Stimulated activated CD8-positive, alpha-beta memory T cell treated with anti-CD3 and anti-CD28 coated beads, Interleukin-2, amount 100 ng/mL, for 1 hour (primary cell): Measurements from ENCODE around the gene LMNTD2.

ENCODE experiments used
- DNase-seq, 2 donors: peaks; one replicate each; pipeline ENCODE4 v3.0.0-alpha.2; 2020; ENCODE audit warnings: low read depth in 2 of 2

LMNTD2 gene, protein sequence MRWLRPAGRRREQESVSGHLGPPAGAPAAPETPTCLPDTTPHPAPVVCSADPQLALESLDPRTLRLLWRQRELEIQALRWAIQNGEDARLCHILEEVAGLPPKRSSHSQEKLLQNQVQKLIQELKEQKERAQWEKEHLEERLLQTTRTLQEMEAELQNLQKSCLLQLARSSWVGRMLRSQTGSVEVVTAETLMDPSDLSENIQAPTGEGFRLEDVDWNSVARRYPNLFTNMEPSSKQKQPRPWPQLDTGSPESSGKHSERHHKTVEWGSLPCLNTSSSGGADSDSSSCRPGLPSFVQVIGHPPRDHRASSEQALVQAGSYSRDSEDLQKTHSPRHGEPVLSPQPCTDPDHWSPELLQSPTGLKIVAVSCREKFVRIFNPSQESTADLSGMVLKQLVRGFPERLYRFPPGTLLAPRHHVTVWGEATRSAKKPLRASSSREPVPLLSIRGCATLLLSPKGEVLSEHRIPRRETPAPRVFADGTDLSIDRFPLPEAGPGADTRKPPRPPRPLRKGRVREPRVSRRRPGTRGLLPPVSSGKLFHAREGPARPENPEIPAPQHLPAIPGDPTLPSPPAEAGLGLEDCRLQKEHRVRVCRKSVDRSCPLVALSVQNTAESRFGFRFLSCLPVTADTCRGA

DNA sequence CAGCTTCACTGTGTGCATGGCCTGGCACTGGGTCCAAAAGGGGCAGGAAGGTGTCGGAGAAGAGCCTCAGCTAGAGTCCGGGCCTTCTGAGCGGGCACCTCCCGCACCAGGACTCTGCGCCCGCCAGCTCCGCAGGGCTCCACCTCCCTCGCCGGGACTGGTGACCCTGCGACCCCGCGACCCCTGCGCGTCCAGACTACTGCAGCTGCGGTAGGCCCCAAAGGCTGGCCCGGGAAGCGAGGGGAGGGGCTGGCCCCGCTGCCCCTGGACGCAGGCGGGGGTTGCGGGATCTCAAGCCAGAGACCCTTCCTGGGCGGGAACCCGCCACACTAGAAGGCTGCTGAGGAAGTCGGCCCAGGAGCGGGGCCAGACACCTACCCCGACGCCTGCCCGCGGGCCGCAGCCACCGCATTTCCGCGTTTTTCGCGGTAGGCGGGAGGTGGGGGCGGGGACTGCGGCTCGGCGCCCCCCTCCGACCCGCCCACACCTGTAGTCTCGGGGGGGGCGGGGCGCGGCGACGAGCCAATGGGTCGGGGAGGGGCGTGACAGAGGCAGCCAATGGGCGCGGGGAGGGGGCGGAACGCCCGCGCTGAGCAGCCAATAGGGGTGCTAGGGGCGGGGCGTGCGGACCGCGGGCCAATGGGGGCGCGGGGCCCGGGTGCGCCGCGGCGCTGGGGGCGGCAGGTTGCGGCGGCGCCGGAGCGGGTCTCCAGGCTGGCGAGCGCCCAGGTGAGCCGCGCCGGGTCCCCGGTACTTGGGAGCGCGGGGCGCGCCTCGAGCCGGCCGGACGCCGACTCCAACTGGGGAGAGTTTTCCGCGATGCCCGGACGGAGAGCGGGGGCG, at the start of gene LMNTD2, which contains the start of gene RASSF7:
Gene LMNTD2, minus strand, starts transcription at position 434 of the 843 bp plus-strand sequence. Its CDS starts 22 bp downstream, at position 412.
Gene RASSF7, plus strand, starts transcription at position 666 of the 843 bp plus-strand sequence. CDS start 799 bp downstream, outside the sequence.
- DNase-seq, result peak; percentile 96 to 97

DNA sequence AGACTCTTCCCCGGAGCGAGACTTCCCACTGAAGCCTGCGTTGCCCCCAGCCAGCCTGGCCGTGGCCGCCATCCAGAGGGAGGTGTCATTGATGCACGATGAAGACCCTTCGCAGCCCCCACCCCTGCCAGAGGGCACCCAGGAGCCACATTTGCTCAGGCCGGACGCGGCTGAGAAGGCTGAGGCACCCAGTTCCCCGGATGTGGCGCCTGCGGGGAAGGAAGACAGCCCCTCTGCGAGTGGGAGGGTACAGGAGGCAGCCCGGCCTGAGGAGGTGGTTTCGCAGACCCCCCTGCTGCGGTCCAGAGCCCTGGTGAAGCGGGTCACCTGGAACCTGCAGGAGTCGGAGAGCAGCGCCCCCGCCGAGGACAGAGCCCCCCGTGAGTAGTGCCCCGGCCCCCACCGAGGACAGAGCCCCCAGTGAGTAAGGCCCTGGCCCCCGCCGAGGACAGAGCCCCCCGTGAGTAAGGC, 48.8 kb upstream of the LMNTD2 start:
- no peak for DNase-seq

DNA sequence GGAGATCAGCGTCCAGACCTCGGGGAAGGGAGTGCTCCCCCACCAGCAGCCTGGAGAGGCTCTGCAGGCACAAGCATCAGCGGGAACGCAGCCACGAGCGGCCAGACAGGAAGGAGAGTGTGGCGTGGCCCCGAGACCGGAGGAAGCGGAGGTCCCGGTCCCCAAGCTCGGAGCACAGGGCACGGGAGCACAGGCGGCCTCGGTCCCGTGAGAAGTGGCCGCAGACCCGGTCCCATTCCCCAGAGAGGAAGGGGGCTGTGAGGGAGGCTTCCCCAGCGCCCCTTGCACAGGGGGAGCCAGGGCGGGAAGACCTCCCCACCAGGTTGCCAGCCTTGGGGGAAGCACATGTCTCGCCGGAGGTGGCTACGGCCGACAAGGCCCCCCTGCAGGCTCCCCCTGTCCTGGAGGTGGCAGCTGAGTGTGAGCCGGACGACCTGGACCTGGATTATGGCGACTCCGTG, 48.3 kb upstream of the LMNTD2 start:
- DNase-seq, result no peak

DNA sequence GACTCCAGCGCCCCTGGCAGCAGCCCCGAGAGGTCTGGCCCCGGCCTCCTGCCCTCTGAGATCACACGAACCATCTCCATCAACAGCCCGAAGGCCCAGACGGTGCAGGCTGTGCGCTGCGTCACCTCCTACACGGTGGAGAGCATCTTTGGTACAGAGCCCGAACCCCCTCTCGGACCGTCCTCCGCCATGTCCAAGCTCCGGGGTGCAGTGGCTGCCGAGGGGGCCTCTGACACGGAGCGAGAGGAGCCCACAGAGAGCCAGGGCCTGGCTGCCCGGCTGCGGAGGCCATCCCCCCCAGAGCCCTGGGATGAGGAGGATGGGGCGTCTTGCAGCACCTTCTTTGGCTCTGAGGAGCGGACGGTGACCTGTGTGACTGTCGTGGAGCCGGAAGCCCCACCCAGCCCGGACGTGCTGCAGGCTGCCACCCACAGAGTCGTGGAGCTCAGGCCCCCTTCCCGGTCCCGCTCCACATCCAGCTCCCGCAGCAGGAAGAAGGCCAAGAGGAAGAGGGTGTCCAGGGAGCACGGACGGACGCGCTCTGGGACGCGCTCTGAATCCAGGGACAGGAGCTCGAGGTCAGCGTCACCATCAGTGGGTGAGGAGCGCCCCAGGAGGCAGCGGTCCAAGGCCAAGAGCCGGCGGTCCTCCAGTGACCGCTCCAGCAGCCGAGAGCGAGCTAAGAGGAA, 47.6 kb upstream of the LMNTD2 start:
- DNase-seq, result no peak

DNA sequence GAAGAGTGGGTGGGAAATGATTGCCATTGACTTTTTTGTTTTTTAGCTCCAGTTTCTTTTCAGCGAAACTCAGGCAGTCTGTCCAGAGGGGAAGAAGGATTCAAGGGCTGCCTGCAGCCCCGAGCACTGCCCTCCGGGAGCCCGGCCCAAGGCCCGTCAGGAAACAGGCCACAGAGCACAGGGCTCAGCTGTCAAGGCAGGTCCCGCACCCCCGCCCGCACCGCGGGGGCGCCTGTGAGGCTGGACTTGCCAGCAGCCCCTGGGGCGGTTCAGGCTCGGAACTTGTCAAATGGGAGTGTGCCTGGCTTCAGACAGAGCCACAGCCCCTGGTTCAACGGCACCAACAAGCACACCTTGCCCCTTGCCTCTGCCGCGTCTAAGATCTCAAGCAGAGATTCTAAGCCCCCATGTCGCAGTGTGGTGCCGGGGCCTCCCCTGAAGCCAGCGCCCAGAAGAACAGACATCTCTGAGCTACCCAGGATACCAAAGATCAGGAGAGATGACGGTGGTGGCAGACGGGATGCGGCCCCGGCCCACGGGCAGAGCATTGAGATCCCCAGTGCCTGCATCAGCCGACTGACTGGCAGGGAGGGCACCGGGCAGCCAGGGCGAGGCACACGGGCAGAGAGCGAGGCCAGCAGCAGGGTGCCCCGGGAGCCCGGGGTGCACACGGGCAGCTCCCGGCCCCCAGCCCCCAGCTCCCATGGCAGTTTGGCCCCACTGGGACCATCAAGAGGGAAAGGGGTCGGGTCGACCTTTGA, 46.7 kb upstream of the LMNTD2 start:
- no peak for DNase-seq

DNA sequence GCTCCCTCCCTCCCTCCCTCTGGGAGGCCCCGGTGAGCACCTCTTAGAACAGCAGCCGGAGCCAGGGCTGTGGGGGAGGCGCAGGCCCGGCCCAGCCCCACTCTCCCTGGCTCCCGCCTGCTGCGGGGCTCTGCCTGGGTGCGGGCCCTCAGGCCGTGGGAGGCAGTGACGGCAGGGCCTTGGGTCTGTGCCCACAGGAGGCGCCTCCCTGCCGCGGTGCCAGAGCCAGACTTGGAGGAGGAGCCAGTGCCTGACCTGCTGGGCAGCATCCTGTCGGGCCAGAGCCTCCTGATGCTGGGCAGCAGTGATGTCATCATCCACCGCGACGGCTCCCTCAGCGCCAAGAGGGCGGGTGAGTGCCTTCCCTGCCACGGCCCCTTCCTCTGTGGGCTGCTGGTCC, 45.7 kb upstream of the LMNTD2 start:
- no peak for DNase-seq

DNA sequence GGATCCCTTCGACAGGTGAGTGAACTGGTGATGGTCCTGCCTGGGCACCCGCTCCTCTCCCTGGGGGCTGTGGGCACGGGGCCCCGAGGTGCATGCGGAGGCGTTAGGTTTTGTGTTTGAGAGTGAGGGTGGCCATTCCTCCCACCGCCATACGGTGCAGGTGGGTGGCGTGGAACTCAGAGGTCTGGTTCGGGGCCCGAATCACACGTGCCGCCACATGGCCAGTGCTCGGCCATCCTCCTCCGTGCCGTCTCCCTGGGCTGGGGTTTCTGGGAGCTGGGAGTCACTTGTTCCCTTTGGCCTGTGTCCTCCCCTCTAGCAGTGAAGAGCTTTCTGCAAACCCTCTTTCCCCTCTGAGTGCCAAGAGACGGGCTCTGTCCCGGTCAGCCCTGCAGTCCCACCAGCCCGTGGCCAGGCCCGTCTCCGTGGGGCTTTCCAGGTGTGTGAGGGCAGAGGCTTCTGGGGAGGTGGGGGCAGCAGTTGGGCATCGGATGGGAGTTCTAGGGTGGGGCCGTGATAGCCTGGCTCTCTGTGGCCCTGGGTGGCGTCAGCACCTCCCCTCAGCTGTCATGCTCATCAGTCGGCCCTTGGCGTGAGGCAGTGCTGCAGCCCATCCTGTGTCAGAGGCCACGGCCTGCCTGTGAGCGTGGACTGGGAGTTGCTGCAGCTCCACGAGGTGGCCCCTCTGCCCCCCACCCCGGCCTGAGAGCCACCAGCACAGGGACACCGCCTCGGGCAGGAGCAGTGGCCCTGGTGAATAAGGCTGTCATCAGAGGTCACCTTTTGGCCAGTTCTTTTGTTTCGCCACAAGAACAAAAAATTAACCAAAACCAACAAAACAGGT, 45.0 kb upstream of the LMNTD2 start:
- DNase-seq, result no peak

DNA sequence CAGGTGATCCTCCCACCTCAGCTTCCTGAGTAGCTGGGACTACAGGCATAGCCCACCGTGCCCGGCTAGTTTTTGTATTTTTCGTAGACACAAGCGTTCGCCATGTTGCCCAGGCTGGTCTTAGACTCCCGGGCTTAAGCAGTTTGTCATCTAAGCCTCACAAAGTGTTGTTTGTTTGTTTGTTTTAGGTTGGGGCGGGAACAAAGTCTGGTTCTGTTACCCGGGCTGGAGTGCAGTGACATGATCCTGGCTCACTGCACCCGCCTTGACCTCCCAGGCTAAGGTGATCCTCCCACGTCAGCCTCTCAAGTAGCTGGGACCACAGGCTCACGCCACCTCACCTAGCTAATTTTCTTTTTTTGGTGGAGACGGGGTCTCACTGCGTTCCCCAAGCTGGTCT, 42.6 kb upstream of the LMNTD2 start:
- no peak for DNase-seq

DNA sequence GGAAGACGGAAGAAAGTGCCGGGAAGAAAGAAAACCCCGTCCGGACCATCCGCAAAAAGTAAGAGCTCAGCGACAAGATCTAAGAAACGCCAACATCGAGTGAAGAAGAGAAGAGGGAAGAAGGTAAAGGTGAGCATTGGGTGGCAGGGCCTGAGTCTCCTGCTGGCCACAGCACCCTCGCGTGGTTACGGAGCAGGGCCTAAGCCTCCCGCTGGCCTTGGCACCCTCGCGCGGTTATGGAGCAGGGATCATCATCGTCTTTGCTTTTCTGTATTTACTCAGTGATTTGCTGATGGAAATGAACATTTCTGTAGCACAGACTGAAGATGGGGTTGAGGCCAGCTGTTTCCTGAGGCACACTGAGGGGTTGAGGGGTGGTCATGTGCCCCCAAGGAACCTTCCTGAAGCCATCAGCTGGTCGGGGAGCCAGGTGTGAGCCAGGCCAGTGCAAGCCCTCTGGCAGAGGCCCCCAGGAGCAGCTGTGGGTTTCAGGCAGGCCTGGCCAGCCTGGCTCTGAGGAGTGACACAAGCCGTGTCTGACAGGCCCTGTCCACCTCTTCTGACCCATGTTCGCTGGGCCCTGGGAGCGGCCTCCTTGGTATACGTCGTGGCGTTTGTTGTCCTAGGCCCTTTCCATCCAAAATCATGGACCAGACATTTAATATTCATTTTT, 41.2 kb upstream of the LMNTD2 start:
- no peak for DNase-seq

DNA sequence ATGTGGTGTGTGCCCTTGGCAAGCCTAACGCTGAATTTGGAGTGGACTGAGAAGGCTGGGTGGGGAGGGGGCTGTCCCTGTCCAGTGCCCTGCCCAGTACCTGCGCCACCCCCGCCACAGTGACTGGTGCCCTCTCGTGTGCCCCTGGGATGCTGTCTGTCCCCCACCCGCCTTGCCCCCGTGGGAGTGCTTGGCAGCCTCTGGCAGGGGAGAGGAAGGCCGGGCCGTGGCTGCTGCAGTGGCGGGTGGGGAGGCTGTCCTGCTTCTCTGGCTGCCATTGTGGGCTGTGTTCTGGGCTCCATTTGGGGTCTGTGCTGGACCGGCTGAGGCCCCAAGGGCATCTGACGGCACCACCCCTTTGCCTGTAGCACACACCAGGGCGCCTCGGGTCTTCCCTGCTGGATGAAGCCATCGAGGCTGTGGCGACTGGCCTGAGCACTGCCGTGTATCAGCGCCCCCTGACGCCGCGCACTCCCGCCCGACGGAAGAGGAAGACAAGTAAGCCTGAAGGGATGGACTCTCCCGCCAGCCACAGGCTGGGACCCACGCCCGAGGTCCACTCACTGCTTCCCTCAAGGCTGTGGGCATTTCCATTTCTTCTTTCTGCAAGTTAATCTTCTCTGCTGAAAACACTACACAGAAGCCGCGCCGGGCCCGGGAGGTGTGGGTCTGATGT, 37.6 kb upstream of the LMNTD2 start:
- DNase-seq, result no peak

DNA sequence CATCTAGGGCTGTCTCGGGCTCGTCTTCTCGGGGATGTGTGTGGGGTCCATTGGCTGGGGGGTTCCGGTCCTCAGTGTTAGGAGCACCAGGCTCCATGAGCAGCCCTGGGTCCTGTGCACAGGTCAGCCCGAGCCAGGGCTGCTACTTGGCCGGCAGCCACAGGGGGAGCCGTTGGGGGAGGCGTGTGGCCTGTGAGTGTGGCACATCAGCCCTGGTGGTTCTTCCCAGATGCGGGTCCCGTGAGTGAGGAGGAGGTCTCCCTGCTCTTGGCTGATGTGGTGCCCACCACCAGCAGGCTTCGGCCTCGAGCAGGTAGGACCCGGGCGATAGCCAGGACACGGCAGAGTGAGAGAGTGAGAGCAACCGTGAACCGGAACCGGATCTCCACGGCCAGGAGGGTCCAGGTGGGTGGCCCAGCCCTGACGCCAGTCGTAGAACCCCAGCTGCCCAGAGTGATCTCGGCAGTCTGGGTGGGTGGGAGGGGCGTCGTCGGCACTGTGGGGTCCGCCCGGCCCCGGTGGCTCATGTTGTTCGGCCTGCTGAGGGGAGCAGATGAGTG, 36.7 kb upstream of the LMNTD2 start:
- DNase-seq, result no peak

DNA sequence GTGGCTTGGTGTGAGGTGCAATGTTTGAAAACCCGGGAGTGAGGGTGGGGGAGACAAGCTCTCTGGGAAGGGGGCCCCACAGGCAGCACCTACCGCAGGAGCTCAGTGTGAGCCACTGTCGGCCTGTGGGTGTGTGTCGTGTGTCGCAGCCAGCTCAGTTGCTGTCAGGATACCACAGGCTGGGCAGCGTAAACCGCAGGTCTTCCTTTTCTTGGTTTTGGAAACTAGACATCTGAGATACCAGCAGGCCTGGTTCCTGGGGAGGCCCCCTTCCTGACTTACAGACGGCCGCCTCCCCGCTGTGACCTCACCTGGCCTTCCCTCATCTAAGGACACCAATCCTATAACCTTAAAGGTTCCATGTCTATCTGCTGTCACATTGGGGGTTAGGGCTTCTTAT, 35.8 kb upstream of the LMNTD2 start:
- no peak for DNase-seq

DNA sequence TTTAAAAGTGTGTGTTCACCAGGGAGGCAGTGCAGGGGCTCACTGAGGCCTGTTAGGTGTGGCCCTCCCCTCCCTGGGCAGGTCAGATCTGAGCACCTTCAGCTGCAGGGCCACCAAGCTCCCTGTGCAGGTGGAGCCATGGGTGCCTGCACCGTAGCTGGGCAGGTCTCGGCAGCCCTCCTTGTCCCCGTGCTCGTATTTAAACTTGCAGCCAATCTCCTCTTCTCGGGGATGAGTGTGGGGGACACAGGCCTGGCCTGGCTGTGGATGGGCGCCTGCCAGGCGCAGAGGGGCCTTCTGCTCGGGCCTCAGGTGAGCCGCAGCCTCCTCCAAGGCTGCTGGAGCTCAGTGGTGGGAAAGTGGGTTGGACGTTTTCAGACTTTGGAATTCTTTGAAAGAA, 34.9 kb upstream of the LMNTD2 start:
- no peak for DNase-seq

DNA sequence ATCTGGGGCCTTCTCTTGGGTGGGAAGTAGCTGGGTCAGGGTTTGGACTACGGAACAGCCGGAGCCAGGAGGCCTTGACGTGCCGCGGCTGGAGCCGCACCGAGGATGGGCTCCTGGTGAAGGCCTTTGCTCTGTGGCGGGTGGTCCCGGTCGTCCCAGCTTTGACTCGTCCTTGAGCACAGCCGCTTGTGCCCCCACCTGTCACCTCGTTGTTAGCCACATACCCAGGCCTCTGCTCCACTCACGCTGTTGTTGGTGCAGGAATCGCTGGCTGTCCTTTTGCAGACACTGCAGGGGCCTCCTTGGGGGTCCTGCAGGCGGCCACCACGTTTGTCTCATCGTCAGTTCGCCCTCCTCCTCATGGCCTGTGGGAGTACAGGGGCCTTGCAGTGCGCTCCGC, 32.8 kb upstream of the LMNTD2 start:
- DNase-seq, result no peak

DNA sequence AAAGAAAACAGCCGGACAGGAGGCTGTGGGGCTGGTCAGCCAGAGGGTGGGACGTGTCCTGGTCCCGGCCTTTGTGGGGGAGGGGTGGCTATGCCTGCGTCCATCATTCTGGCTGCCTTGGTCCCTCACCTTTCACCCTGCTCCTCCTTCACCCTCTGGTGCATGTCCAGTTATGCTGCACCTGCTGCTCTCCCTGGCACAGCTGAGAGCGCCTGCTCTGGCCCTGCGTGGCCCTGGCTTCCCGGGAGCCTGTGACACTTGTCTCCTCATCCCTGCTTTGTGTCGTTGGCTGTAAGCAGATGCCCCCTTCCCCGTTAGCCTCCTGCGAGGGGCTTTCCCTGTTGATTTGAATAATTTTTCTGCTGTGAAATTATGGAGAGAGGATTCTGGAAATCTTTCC, 32.4 kb upstream of the LMNTD2 start:
- no peak for DNase-seq

DNA sequence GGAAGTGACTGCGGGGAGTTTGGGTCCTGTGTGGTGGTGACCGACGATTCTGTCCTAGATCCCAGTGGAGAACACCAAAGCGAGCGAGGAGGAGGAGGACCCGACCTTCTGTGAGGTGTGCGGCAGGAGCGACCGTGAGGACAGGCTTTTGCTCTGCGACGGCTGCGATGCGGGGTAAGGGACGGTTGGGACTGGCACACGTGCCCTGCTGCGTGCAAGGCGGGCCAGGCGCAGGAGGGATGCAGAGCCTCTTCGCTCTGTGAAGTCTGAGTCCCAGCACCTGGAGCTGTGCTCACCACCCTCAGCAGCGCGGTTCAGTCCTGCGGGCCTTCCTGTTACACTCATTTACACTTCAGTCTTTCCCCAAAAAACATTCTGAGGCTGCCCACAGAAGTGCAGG, 32.0 kb upstream of the LMNTD2 start:
- DNase-seq, result no peak

DNA sequence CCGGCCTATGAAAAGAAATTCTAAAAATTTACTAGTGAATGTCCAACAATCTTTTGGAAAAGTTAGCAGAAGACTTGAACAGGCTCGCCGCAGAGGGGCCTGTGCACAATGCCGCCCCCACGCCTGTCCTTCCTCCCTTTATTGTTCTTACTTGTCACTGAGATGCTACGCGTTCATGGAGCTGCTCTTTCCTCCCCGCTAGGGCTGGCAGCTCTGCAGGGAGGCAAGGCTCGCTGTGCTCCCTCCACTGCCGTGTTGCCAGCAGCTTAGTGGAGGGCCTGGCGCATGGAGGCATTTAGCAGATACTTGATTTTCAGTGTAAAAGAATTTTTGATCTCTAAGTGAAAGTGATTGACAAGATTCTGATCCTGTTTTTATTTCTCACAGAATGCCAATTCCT, 30.5 kb upstream of the LMNTD2 start:
- no peak for DNase-seq

DNA sequence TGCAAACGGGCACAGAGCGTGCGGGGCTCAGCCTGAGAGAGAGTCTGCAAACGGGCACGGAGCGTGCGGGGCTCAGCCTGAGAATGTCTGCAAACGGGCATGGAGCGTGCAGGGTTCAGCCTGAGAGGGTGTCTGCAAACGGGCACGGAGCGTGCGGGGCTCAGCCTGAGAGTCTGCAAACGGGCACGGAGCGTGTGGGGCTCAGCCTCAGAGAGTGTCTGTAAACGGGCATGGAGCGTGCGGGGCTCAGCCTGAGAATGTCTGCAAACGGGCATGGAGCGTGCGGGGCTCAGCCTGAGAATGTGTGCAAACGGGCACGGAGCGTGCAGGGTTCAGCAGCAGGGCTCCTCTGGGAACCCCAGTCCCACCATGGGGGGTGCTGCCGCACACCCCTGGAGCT, 29.3 kb upstream of the LMNTD2 start:
- DNase-seq, result no peak
